Psoas muscle (tissue), 8 donors: ENCODE results near the gene CENPVL1. TPM values are rescaled to one million over a fixed set of nuclear protein-coding genes. Genes with fewer than 3 reads are reported as not detected.
"Not testable (repeated sequence)": the region's sequence is repeated elsewhere in the genome, so short reads cannot be mapped to it uniquely, and the experiment has no call there.

Experiments used
- ATAC-seq, 4 donors: fragments of 200-7000 bp; cut with Tn5 transposase; one replicate each; pipeline ENCODE4 v1.9.1; 2020; ENCODE audit warnings: moderate library complexity in 3 of 4, mild to moderate bottlenecking in 2 of 4
- DNase-seq, 2 donors: peaks; one replicate each; pipeline ENCODE4 v3.0.0-alpha.2; 2020
- H3K27ac ChIP-seq: fragments of 200-600 bp; one replicate; pipeline ENCODE4 v1.8.0; 2022
- H3K27me3 ChIP-seq, 3 donors: fragments of 200-600 bp in 1 of 3; one replicate each; pipeline versions ENCODE4 v1.6.1 to v1.8.0; 2013 to 2022; ENCODE audit warnings: low read length in 2 of 3, mild to moderate bottlenecking in 2 of 3, moderate library complexity in 1 of 3; ENCODE audit not compliant: insufficient read depth in 3 of 3
- H3K36me3 ChIP-seq, 2 donors: fragments of 200-600 bp in 1 of 2; one replicate each; pipeline versions ENCODE4 v1.6.1 to v1.8.0; 2013 to 2022; ENCODE audit warnings: low read depth in 1 of 2, mild to moderate bottlenecking in 1 of 2, moderate library complexity in 1 of 2; ENCODE audit not compliant: insufficient read depth in 1 of 2
- H3K4me1 ChIP-seq: fragments of 200-600 bp; one replicate; pipeline ENCODE4 v1.8.0; 2022
- H3K4me3 ChIP-seq: fragments of 200-600 bp; one replicate; pipeline ENCODE4 v1.8.0; 2022; ENCODE audit warnings: mild to moderate bottlenecking
- H3K9me3 ChIP-seq: fragments of 200-600 bp; one replicate; pipeline ENCODE4 v1.8.0; 2022
- CTCF ChIP-seq: fragments of 200-600 bp; IDR thresholded peaks from one replicate; pipeline ENCODE4 v1.8.0; 2022; ENCODE audit warnings: antibody characterized with exemption
- WGBS, 3 donors: extraction: QIAGEN DNeasy Blood & Tissue Kit; methylation state at CpG; one replicate each; pipeline versions ENCODE4 v1.1.6 to v1.1.7; 2013; 5-methylcytosine and 5-hydroxymethylcytosine counted together
- intact Hi-C, 2 donors: fragments of 100-400 bp; cut with DNase I; formaldehyde crosslinking; loops; one replicate each; pipeline versions ENCODE4 v1.11.0 to v1.14.2; 2022
- polyA plus RNA-seq, 3 donors: library from polyadenylated mRNA; stranded (reverse); fragments of 200-250 nt; gene quantifications; one replicate each; pipeline ENCODE4 v1.2.3, GENCODE V29; 2013
- total RNA-seq, 4 donors: library from RNA; stranded (reverse); fragmentation: NEBNext Ultra II Directional in 2 of 4; extraction: Animal tissue kit (Norgen Biotek cat#: 25700) in 2 of 4; gene quantifications; one replicate each; pipeline versions ENCODE4 v1.2.1 to v1.2.4, GENCODE V29; 2021 to 2023
- donor health status: healthy with polysubstance abuse.
- donor health status: DM: no; HTN: no; CAD: no; lungs with moderate emphysema.
- donor health status: Bipolar disorder and iron deficiency.
- donor health status: healthy.
- donor health status: DM: yes; HTN: yes; CAD: no.
- donor health status: DM: no; HTN: no; CAD: no.
- donor health status: DM: no; HTN: no; CAD: no.
- donor health status: DM: yes; HTN: yes; CAD: no.

The CENPVL1 gene
- total and polyA plus RNA-seq, 7 donors: not detected

GRCh38 chrX:51697397-51697796 lies 12.9 kb upstream of the CENPVL1 start:
- DNase-seq: no peak
- intact Hi-C loops: no loop called here
- Histone ChIP-seq H3K36me3 (no peaks in the 10 kb centered on the region), H3K9me3 (no peaks in the 10 kb centered on the region), H3K27me3 (peaks cover 0 to 25% (median 0%) of the 10 kb centered on the region in 3 donors), H3K4me1 (no peaks in the 10 kb centered on the region), H3K4me3 (no peak overlapping the region), H3K27ac (no peak overlapping the region)
- ATAC-seq: no peak
- WGBS, 3 donors: 73 to 79% (median 76%) methylated on average over 8 of the region's 8 CpGs
- TF ChIP-seq CTCF: no peak

GRCh38 chrX:51712943-51713647 lies 2.8 kb downstream of the CENPVL1 start:
- H3K9me3 ChIP-seq, H3K27me3 ChIP-seq, intact Hi-C loops, DNase-seq, ATAC-seq, H3K4me3 ChIP-seq, H3K4me1 ChIP-seq, H3K27ac ChIP-seq, H3K36me3 ChIP-seq: not testable (repeated sequence)
- no CpG with 5 or more reads among the region's 18 CpGs for WGBS, 3 donors

- Histone ChIP-seq H3K36me3 (no peaks in the 10 kb centered on the region), H3K9me3 (no peaks in the 10 kb centered on the region), H3K27ac (no peak overlapping the region), H3K27me3 (peaks cover 0 to 29% (median 0%) of the 10 kb centered on the region in 3 donors), H3K4me1 (no peaks in the 10 kb centered on the region), H3K4me3 (no peak overlapping the region)
- no peak for ATAC-seq
- TF ChIP-seq CTCF: no peak
- intact Hi-C loops: no loop called here
- no peak for DNase-seq
These were observed 17.9 kb downstream of the CENPVL1 start for GRCh38 chrX:51728202-51728601.

- WGBS, 3 donors: 62 to 87% (median 72%) methylated on average over 2 of the region's 2 CpGs
These were observed 26.8 kb downstream of the CENPVL1 start for GRCh38 chrX:51737091-51737490.

GRCh38 chrX:51742586-51742985 lies 32.3 kb downstream of the CENPVL1 start:
- peak overlapping the region; percentile 70 for H3K4me3 ChIP-seq

More at GRCh38 chrX:51737091-51737490, 26.8 kb downstream of the CENPVL1 start:
- Histone ChIP-seq H3K4me3 (no peak overlapping the region), H3K36me3 (no peaks in the 10 kb centered on the region), H3K4me1 (no peaks in the 10 kb centered on the region), H3K9me3 (no peaks in the 10 kb centered on the region), H3K27ac (no peak overlapping the region), H3K27me3 (peaks cover 0 to 25% (median 0%) of the 10 kb centered on the region in 3 donors)
- intact Hi-C loops: no loop called here
- TF ChIP-seq CTCF: no peak
- ATAC-seq (no peak), DNase-seq (no peak)

More at GRCh38 chrX:51742586-51742985, 32.3 kb downstream of the CENPVL1 start:
- ATAC-seq (no peak), DNase-seq (no peak)
- Histone ChIP-seq H3K27ac (no peak overlapping the region), H3K4me1 (no peaks in the 10 kb centered on the region), H3K27me3 (peaks cover 0 to 5% (median 0%) of the 10 kb centered on the region in 3 donors), H3K36me3 (no peaks in the 10 kb centered on the region), H3K9me3 (no peaks in the 10 kb centered on the region)
- intact Hi-C loops: no loop called here
- no peak for TF ChIP-seq CTCF
- 54 to 82% (median 74%) methylated on average over 3 of the region's 3 CpGs for WGBS, 3 donors
